HuH-7.5 (cell line): Measurements from ENCODE around the gene CCR1.

Experiments used
- DNase-seq: peaks from one replicate; pipeline ENCODE4 v3.0.0; 2011; ENCODE audit warnings: low spot score

The CCR1 gene

DNA sequence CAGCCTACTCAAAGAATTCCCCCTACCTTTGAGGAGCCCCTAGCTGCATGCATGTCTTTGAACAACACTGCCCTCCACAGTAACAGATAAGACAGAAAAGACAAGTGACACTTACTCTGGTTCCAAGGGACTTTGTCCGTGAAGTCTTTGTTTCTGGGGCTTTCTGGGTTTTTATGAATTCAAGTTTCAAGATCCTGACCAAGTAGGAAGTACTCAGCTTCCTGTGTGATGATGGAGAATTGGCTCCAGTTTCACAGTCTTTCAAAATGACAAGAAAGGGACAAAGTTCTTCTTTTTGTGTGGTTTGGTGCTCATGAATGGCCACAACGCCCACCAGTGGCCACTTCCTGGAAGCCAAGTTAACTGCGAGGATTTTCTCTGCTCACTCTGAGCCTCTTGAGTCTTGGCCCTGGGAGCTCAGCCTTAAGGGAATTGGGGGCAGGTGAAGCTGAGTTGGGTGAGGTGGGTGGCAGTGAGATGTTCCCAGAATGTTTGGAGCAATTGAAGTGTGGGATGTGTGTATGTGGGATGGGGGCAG is at the start of gene CCR1:
TSS of gene CCR1 (minus strand) at position 147 of the 538 bp plus-strand sequence. CDS start 4,000 bp downstream, outside the sequence.
- DNase-seq: peak; percentile 41

- no peak for DNase-seq
Observed at GRCh38 chr3:46252980-46253379, 44.9 kb upstream of the CCR1 start.

- no peak for DNase-seq
Observed at GRCh38 chr3:46245146-46245545, 37.0 kb upstream of the CCR1 start.

- DNase-seq: no peak
Observed at GRCh38 chr3:46243560-46243959, 35.4 kb upstream of the CCR1 start.

- no peak for DNase-seq
Observed at GRCh38 chr3:46242120-46242519, 34.0 kb upstream of the CCR1 start, which contains the start of gene CCR3. TSS of gene CCR3 (plus strand) at chr3:46242460. CDS start at chr3:46265159, 22,699 bp downstream.

- DNase-seq: no peak
Observed at GRCh38 chr3:46239952-46240351, 31.8 kb upstream of the CCR1 start.

DNA sequence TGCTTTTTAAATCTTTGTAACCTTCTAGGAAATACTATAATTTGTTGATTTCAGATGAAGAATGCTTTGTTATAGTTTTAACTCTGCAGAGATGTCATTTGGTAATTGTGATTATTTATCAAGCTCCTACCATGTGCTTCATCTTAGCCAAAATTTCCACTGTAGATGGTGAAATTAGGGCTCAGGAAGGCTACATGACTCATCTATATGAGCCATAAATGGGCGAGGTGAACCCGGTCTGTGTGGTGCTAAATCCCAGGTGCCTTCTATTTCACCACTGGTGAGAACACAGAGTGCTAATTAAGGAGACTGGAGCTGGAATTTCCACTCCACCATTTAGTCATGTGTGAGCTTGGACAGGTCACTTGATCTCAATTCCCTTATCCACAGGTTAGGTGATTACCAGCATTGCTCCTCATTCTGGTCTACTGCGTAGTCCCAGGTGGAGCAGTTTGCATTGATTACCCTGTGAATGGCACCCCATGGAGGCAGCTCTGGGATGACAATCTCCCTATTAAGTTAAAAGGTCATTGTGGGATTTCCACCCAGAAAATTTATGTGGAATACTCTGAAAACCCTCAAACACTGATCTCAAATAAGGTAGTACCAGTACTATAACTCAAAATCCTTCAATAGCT is 31.3 kb upstream of the CCR1 start:
- no peak for DNase-seq

GRCh38 chr3:46238386-46238785 is 30.3 kb upstream of the CCR1 start:
- no peak for DNase-seq

DNA sequence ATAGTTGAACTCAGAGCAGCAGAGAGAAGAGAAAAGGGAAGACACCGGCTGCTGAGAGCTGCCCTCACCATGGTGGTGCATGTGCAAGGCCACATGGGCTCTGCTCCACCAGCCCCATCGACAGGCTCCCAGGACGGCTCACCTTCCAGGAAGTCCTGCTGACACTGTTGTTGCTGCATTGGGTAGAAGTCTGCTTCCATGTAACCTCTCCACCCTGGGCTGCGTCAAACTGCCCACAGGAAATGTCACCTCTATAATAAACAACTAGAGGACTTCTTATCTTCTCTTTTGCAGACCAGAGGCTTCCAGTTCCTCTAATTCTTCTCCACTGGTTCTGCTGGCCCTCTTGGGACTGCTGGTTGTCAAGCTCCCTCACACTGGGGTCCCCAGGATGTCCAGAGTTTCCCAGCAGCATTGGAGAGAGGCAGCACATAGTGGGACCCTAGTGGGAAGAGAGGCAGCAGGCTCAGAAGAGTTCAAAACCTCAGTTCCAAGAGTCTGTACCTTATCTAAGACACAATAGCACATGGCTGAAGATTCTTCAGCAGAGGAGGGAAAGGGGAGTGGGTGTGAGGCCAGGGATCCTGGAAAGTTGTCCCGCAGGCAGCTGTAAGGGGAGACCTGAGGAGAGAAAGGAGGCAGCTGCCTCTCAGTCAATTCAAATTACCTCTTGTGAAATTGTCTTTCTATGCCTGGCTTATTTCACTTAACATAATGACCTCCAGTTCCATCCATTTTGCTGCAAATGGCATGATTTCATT is 28.4 kb upstream of the CCR1 start:
- DNase-seq: no peak

GRCh38 chr3:46235425-46235824 is 27.3 kb upstream of the CCR1 start:
- DNase-seq: no peak

GRCh38 chr3:46233194-46233593 is 25.1 kb upstream of the CCR1 start:
- DNase-seq: no peak

DNA sequence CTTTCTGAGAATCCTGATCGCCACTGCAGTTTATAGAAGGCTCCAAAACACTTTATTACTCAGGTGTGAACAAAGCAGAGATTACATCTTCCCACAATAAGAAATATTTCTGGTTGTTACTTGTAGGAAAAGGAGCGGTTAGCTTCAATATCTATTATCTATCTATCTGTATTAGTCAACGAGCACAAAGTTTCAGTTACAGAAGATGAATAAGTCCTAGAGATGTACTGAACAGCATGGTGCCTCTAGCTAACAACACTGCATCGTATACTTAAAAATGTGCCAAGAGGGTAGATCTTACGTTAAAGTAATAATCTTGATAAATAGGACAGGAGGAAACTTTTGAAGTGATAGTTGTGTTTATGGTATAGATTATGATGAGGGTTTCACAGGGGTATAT is 23.2 kb upstream of the CCR1 start:
- DNase-seq: no peak

GRCh38 chr3:46228260-46229242 is 20.4 kb upstream of the CCR1 start:
- DNase-seq: no peak

GRCh38 chr3:46222435-46223161 is 14.5 kb upstream of the CCR1 start:
- no peak for DNase-seq

DNA sequence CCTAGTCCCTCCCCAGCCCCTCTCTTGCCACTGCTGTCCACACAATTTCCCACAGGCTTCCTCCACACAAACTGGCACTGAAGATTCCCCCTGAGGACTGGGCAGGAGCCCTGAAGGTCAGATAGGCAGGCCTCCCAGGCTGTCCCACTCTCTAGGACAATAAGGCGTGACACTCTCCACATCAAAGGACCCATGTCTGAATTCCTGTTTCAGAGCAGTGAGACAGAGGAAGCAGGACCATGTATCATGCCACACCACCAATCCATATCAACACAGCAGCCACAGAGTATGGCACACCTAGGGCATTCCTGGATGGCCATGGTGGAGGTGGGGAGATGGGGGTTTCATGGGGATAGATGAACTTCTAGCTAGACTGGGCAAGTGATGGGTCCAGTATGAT is 13.8 kb upstream of the CCR1 start:
- DNase-seq: no peak

DNA sequence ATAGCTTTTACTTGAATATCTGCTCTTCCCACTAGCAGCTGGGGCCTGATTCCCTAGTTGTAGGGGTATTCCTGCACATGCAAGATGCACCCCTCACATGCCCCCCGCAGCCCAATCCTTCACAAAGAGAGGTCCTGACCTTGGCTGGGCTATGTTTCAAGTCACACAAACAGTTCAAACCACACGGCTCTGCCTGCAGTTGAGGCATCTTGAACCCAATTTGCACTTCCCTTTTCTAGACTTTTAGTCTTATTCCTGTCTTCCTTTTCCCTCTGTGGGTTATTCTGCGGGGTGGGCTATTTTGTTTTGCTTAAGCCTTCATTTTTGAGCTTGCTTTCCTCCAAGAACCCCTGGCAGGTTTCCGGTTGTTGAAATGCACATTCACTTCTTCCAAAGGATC is 13.3 kb upstream of the CCR1 start:
- DNase-seq: no peak

DNA sequence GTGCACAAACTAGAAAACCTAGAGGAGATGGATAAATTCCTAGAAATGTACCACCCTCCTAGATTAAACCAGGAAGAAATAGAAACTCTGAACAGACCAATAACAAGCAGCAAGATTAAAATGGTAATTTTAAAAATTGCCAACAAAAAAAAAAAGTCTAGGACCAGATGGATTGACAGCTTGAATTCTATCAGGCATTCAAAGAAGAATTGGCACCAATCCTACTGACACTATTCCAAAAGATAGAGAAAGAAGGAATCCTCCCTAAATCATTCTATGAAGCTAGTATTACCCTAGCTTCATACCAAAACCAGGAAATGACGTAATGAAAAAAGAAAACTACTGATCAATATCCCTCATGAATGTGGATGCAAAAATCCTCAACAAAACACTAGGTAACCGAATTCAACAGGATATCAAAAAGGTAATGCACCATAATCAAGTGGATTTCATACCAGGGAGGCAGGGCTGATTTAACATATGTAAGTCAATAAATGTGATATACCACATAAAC is 10.1 kb upstream of the CCR1 start:
- DNase-seq: no peak

DNA sequence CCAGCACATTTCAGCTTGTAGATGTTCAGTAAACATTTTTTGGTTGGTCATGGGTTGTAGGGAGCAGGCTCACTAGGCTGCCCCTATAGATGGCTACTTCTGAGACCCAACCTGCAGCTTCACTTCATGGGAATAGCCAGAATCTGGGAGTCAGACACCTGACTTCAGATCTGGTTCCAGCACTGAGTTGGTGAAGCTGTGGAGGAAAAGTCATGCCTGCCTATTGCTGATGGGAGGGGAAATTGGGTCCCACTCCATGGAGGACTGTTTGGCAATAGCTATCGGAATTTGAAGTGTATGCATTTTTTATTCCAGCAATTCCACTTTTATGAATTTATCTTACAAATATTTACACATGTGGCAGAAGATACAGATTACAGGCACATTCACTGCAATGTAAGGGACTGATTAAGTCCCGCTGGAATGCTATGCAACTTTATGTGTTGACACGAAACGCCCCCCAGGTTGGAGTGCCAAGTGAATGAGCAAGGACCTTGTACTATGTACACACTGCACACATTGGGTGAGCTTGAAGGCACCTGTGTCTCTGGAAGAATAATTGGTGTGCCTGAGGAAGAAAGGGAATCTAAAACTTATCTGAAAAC is 7.8 kb upstream of the CCR1 start:
- DNase-seq: no peak

GRCh38 chr3:46214751-46215352 is 6.7 kb upstream of the CCR1 start:
- DNase-seq: no peak

GRCh38 chr3:46213201-46213600 is 5.1 kb upstream of the CCR1 start:
- DNase-seq: no peak
